ENCODE data around the gene KIAA1217.

DNA sequence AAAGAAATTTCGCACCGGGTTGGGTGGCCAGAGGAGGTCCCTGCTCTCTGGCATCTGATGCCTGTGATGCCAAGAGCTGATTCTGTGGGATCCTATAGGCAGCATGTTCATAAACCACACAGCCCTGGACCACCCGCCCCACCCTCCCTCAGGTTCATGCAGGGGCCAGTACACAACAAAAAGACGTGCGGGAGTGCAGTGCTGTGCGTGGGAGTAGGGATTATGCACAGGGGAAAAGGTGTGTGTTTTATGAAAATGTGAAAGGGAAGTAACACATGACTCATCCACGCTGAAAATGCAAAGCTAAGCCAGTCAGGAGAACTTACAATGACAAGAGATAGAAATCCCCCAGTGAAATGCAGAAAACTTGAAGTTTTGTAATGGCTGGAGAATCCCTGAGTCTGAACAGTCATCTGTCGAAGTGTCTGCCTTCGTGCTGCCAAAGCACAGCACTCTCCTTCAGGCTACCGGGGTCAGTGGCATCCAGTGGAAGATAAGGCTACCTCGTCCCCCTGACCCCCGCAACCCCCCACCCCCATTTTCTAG lies 1.1 kb downstream of the KIAA1217 start:
- no peak for TF ChIP-seq CTCF (IDR thresholded peaks at IDR 0.05; ENCODE audit: low read length)
- no peak for TF ChIP-seq EZH2 (IDR thresholded peaks at IDR 0.05; ENCODE audit: borderline replicate concordance, low read length)
